Measurements from ENCODE around the gene ATP8A1.
"Not testable (repeated sequence)": the region's sequence is repeated elsewhere in the genome, so short reads cannot be mapped to it uniquely, and the experiment has no call there.

ATP8A1 gene

DNA sequence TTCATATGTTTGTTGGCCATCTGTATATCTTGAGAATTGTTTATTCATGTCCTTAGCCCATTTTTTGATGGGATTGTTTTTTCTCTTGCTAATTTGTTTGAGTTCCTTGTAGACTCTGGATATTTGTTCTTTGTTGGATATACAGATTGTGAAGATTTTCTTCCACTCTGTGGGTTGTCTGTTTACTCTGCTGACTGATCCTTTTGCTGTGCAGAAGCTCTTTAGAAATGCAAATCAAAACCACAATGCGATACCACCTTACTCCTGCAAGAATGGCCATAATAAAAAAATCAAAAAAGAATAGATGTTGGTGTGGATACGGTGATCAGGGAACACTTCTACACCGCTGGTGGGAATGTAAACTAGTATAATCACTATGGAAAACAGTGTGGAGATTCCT, 189.1 kb downstream of the ATP8A1 start:
- not testable (repeated sequence) for DNase-seq (ENCODE audit: low read depth, low spot score)

GRCh38 chr4:42466273-42466844, 190.5 kb downstream of the ATP8A1 start:
- no peak for DNase-seq (ENCODE audit: low read depth, low spot score)

DNA sequence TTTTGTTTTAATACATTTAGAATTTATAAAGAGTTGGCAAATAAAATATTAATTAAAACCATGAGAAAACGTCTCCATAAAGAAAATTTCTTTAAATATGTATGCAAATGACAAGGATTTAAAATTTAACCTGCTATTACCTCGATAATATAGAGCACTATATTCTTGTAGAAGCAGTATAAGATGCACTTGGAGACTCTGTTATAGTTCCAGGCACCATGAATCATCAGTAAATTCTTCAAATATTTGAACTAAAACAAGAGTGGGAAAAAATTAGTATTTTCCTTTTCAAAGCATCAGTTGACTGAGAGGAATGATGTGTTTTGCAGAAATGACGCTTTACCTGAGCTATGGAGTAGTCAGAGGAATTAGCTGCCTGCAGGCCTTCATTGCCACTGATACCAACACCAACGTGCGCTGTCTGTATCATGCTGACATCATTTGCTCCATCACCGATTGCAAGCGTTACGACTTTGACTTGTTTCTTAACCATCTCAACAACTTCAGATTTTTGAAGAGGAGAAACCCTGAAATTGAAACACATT, 192.3 kb downstream of the ATP8A1 start:
- no peak for DNase-seq (ENCODE audit: low read depth, low spot score)

GRCh38 chr4:42461216-42461615, 195.7 kb downstream of the ATP8A1 start:
- DNase-seq (ENCODE audit: low read depth, low spot score) = not testable (repeated sequence)

- DNase-seq (ENCODE audit: low read depth, low spot score) = no peak
Observed at GRCh38 chr4:42460043-42460442, 196.9 kb downstream of the ATP8A1 start.

GRCh38 chr4:42458657-42459056, 198.2 kb downstream of the ATP8A1 start:
- DNase-seq (ENCODE audit: low read depth, low spot score) = no peak

DNA sequence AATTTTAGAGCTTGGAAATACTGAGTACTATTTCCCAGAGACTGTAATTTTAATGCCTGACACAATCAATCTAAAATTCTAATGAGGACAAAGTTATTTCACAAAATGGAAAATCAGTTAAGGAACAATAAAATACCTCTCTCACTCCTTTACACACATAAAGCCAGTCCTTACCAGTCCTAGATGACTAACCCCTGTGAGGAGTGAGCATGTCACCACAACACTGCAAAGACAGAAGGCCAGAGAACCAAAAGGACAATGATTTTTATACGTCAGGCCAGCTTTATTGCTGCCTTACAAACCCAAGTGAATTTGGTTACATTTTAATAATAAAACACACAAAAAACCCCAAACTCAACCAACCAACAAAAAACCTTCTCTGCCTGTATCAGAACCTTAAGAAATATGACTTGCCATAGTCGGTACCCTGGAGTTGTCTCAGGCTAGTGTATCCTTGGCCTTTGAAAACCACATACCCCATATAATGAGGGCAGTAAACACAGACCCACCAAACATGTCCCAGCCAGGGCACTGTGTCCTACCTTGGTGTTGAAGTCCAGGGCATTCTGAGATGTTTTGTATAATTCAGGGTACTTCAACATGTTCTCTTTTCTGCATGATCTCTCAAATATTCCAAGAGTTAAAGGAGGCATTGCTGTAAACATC, 202.0 kb downstream of the ATP8A1 start:
- no peak for DNase-seq (ENCODE audit: low read depth, low spot score)

- DNase-seq (ENCODE audit: low read depth, low spot score) = no peak
Observed at GRCh38 chr4:42453612-42454011, 203.3 kb downstream of the ATP8A1 start.

- DNase-seq (ENCODE audit: low read depth, low spot score) = no peak
Observed at GRCh38 chr4:42452823-42453222, 204.1 kb downstream of the ATP8A1 start.

DNA sequence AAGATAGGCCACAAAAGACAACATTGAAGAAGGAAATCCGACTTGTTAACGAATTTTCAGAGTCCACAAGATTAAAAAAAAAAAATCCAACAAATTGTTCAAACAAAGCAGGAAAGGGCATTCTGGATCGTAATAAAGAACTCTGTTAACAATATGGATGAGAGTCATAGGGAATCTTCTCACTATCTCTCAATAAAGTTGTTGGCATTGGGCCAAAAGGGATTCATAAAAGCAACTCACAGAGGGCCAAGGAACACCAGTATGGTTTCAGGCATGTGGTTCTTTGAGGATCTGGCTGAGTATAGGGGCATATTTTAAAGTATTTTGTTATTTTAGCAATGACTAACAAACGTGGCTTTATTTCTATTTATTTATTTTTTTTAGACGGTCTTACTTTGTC, 210.1 kb downstream of the ATP8A1 start:
- no peak for DNase-seq (ENCODE audit: low read depth, low spot score)

- DNase-seq (ENCODE audit: low read depth, low spot score) = no peak
Observed at GRCh38 chr4:42445038-42445437, 211.9 kb downstream of the ATP8A1 start.

GRCh38 chr4:42442601-42443000, 214.3 kb downstream of the ATP8A1 start:
- DNase-seq (ENCODE audit: low read depth, low spot score) = no peak

GRCh38 chr4:42440083-42440482, 216.8 kb downstream of the ATP8A1 start:
- no peak for DNase-seq (ENCODE audit: low read depth, low spot score)

GRCh38 chr4:42436928-42437565, 219.9 kb downstream of the ATP8A1 start:
- no peak for DNase-seq (ENCODE audit: low read depth, low spot score)

DNA sequence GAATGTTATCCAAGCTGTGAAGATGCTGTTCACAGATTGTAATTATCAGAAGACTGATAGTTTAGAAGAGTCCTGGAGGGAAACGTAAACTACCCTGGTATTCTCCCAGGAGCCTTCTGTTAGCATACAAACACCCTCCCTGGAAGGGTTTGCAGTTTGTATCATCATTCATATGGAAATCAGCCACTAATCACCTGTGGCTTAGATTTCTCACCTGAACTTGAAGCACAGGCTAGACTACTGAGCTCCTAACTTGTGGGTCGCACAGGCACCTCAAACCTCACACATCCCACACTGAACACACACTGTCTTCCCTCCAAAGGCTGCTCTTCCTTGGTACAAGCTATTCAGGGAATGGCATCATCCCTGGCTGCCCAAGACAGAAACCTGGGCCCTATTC, 228.9 kb downstream of the ATP8A1 start:
- DNase-seq (ENCODE audit: low read depth, low spot score) = no peak

DNA sequence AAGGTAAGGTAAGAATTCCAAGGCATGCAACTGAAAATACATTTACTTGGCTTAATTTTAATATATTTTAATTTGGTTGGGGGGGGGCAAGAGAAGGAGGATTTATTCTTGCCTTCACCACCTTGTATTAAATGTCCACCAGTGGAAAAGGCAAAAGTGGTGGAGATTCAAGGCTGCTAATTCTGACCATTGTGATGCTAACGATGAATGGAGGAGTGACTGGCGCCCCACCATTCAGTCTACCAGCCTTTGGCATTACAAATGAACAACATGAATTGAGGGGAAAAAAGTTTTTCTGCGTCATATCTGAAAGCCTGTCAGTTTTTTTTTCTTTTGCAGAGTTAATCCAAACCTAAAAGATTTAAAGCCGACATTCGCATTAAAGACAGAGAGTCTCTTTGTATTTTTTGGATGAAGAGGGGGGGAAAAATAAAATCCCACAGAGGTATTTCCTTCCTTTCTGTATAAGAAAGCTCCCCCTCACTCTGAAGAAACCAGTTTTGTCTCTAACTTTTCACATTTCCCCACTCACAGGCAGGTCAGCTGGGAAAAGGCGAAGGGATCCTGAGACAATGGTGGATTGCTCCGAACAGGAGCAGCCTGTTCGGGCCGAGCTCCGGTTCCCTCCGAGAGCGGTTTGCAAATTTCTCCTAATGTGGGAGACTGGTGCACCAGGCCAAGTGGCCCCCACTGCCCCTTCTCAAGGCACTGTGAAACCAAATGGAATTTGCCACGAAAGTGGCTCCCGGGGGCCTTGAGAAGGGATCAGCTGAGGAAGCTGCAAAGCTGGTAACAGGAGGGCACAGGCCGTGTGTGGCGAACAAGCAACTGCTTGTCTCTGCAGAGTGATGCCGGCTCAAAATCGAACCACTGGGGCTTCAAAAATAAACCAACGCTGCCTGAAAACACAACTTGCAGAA, 231.5 kb downstream of the ATP8A1 start:
- DNase-seq (ENCODE audit: low read depth, low spot score) = no peak

DNA sequence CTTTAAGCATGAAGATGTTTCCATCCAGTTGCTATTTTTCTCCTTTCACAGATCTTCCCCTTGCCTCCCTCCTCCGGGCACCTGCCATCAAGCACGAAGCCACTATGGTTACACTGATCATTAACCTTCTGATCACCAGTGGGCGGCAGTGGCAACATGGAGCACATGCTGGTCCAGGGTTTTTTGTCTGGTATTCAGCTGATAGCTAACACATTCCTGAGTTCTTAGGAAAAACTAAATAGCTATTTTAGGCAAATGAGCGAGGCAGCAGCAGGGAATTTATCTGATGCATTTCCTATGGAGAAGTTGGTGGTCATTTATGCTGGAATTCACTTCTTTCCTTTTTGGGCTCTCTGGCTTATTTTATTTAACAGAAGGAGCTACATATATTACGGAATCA, 236.8 kb downstream of the ATP8A1 start:
- DNase-seq (ENCODE audit: low read depth, low spot score) = no peak

- DNase-seq (ENCODE audit: low read depth, low spot score) = no peak
Observed at GRCh38 chr4:42417550-42417949, 239.4 kb downstream of the ATP8A1 start.

GRCh38 chr4:42416017-42416416, 240.9 kb downstream of the ATP8A1 start:
- no peak for DNase-seq (ENCODE audit: low read depth, low spot score)

DNA sequence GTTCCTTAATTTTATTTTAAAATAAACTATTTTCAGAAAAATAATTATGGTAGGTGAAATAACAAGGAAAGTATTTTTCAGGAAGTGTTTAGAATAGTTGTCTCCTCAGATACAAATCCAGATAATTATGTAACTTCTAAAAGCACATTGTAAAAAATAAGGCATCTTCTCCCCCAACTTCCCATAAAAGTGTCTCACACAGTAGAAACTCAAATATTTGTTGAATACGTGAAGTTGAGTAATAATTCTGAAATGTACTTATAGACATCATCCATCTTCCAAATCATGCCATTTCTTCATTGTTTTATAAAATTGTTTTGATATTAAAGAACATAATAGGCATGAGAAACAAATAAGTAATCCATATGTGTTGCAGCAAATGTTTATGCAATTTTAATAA, 241.6 kb downstream of the ATP8A1 start:
- no peak for DNase-seq (ENCODE audit: low read depth, low spot score)

DNA sequence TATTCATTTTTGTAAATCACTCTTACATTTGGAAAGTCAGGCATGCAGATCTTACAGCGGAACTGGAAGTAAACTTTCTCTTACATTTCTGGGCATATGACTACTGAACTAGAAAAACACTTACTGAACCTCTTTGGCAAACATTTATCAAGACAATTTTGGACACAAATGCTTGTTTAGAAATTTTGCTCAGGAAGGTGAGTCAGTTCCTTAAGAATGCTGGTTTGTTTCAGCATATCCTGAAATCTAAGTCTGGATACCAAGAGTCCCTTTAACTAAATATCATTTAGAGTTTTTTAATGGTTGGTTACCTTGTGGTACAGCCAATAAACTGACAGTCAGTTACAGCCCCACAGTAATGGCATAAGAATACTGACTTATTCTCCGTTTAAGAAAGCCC, 244.7 kb downstream of the ATP8A1 start:
- DNase-seq (ENCODE audit: low read depth, low spot score) = no peak

DNA sequence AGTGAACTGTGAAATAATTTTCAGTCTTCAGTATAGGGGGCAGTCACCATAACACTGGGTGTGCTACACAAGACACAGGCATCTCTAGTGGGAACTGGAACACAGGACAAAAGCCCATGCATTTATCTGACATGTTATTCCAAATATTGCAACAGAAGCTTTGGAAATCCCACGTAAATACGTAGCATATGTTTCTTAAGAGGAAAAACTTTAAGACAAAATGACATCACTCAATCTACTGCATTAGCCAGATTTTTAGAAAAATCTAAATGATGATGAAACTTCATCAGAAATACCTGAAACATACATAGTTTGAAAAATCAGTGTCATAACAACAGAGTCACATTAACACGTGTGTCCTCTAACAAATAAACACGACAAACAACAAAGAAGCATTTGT, 245.1 kb downstream of the ATP8A1 start:
- DNase-seq (ENCODE audit: low read depth, low spot score) = no peak

All from activated CD4-positive, CD25-positive, alpha-beta regulatory T cell treated with anti-CD3 and anti-CD28 coated beads, Interleukin-2, amount 50 U/mL, for 16 hours (primary cell).